ENCODE results near the gene TEKT5.
"Not testable (repeated sequence)": the region's sequence is repeated elsewhere in the genome, so short reads cannot be mapped to it uniquely, and the experiment has no call there.

TEKT5 gene

GRCh38 chr16:10684511-10685151, 10.1 kb downstream of the TEKT5 start:
- no peak for DNase-seq

GRCh38 chr16:10683170-10683569, 11.6 kb downstream of the TEKT5 start:
- DNase-seq: no peak

GRCh38 chr16:10682604-10683003, 12.1 kb downstream of the TEKT5 start:
- DNase-seq: no peak

- no peak for DNase-seq
Observed at GRCh38 chr16:10681310-10682308, 13.1 kb downstream of the TEKT5 start.

- no peak for DNase-seq
Observed at GRCh38 chr16:10679921-10680320, 14.8 kb downstream of the TEKT5 start.

GRCh38 chr16:10679441-10679840, 15.3 kb downstream of the TEKT5 start:
- DNase-seq: not testable (repeated sequence)

GRCh38 chr16:10678655-10679054, 16.1 kb downstream of the TEKT5 start:
- DNase-seq: no peak

GRCh38 chr16:10676284-10676683, 18.4 kb downstream of the TEKT5 start:
- no peak for DNase-seq

GRCh38 chr16:10675861-10676260, 18.9 kb downstream of the TEKT5 start:
- DNase-seq: no peak

- no peak for DNase-seq
Observed at GRCh38 chr16:10675216-10675615, 19.5 kb downstream of the TEKT5 start.

GRCh38 chr16:10671729-10672128, 23.0 kb downstream of the TEKT5 start:
- no peak for DNase-seq

GRCh38 chr16:10669791-10670190, 24.9 kb downstream of the TEKT5 start:
- no peak for DNase-seq

- peak; percentile 4 for DNase-seq
Observed at GRCh38 chr16:10668322-10669045, 26.2 kb downstream of the TEKT5 start.

- DNase-seq: no peak
Observed at GRCh38 chr16:10667239-10667638, 27.5 kb downstream of the TEKT5 start.

- no peak for DNase-seq
Observed at GRCh38 chr16:10666291-10666690, 28.4 kb downstream of the TEKT5 start.

GRCh38 chr16:10665166-10665565, 29.6 kb downstream of the TEKT5 start:
- no peak for DNase-seq

- no peak for DNase-seq
Observed at GRCh38 chr16:10664720-10665126, 30.0 kb downstream of the TEKT5 start.

- DNase-seq: no peak
Observed at GRCh38 chr16:10663744-10664143, 31.0 kb downstream of the TEKT5 start.

- DNase-seq: no peak
Observed at GRCh38 chr16:10663146-10663545, 31.6 kb downstream of the TEKT5 start.

- DNase-seq: no peak
Observed at GRCh38 chr16:10662212-10662611, 32.5 kb downstream of the TEKT5 start.

- DNase-seq: no peak
Observed at GRCh38 chr16:10661737-10662136, 33.0 kb downstream of the TEKT5 start.

- DNase-seq: no peak
Observed at GRCh38 chr16:10660950-10661635, 33.6 kb downstream of the TEKT5 start.

GRCh38 chr16:10658943-10659342, 35.8 kb downstream of the TEKT5 start:
- no peak for DNase-seq
